DOHH2 (cell line): ENCODE results near the gene CD68.

Experiments
- EZH2phosphoT487 ChIP-seq: fragments of 200-600 bp; sonication (generic); IDR thresholded peaks from 2 replicates; pipeline ENCODE4 v1.6.1; 2017; ENCODE audit warnings: borderline replicate concordance, mild to moderate bottlenecking, antibody characterized with exemption, low read length, moderate library complexity, mixed read lengths
- TF ChIP-seq, protein P1 (sequence below): fragments of 200-600 bp; sonication (generic); IDR thresholded peaks from one replicate; pipeline ENCODE4 v1.5.1; 2014; ENCODE audit warnings: antibody characterized with exemption, mild to moderate bottlenecking, low read depth, low read length; ENCODE audit not compliant: poor library complexity, severe bottlenecking

DNA sequence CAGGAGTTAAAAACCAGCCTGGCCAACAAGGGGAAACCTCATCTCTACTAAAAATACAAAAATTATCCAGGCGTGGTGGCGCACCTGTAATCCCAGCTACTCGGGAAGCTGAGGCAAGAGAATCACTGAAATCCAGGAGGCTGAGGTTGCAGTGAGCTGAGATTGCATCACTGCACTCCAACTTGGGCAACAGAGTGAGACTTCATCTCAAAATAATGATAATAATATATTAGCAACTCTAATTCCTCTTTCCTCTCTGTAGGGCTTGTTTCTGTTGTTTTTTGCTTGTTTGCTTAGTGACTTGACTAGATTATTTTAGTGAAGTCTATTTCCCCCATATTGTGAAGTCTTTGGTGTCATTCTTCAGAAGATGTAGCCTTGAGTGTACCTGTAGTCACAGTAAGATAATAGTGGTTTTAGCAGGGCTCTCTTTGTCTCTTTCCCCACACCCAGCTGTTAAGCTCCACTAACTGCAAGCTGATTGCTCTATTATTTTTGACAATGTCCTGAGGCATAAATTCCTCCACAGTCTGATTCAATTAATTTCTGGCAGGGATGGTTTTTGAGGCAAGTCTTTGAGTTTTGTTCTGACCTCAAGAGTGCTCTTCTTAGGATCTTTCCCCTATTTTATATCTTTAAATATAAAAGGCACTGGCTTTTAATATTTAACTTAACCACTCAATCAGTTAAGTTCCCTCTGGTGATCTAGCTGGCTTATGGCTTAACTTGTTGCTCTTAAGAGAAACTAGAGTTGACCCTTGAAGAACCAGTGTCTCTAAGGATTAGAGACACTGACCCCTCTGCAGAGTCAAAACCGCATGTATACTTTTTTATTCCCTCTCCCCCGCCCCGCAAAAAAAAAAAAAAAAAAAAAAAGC lies 49.2 kb upstream of the CD68 start:
- TF ChIP-seq, protein P1, sequence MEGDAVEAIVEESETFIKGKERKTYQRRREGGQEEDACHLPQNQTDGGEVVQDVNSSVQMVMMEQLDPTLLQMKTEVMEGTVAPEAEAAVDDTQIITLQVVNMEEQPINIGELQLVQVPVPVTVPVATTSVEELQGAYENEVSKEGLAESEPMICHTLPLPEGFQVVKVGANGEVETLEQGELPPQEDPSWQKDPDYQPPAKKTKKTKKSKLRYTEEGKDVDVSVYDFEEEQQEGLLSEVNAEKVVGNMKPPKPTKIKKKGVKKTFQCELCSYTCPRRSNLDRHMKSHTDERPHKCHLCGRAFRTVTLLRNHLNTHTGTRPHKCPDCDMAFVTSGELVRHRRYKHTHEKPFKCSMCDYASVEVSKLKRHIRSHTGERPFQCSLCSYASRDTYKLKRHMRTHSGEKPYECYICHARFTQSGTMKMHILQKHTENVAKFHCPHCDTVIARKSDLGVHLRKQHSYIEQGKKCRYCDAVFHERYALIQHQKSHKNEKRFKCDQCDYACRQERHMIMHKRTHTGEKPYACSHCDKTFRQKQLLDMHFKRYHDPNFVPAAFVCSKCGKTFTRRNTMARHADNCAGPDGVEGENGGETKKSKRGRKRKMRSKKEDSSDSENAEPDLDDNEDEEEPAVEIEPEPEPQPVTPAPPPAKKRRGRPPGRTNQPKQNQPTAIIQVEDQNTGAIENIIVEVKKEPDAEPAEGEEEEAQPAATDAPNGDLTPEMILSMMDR: no peak
- no peak for TF ChIP-seq EZH2phosphoT487
